Activated effector memory CD4-positive, alpha-beta T cell treated with anti-CD3 and anti-CD28 coated beads, Interleukin-2, amount 50 U/mL, for 16 hours (primary cell): ENCODE data around the gene GREB1L.

Source experiments
- DNase-seq: peaks from one replicate; pipeline ENCODE4 v3.0.0-alpha.2; 2020

Gene GREB1L

DNA sequence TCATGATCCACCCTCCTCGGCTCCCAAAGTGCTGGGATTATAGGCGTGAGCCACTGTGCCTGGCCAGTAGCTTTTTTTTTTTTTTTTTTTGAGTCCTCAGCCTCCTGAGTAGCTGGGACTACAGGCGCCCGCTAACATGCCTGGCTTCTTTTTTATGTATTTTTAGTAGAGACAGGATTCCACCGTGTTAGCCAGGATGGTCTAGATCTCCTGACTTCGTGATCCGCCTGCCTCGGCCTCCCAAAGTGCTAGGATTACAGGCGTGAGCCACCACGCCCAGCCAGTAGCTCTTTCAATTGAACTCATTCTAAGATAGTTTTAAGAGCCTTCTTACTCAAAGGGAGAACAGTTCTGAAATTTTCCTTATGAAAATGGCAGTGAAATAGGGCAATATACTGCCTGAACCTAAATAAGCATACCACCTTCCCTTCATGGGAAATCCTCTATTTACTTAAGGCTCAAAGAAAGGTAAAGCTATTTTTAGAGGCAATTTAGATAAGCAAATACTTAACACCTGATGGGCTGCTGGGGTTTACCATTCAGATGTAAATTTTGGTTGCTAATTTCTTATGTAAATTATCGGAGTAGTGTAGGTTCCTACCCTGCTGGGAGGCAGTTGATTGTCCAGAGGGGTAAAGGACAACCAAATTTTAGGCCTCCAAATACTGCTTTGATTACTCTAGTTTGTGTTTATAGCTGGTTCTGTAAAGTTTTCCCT, 144.7 kb downstream of the GREB1L start:
- no peak for DNase-seq

GRCh38 chr18:21387886-21388285, 145.9 kb downstream of the GREB1L start:
- no peak for DNase-seq

DNA sequence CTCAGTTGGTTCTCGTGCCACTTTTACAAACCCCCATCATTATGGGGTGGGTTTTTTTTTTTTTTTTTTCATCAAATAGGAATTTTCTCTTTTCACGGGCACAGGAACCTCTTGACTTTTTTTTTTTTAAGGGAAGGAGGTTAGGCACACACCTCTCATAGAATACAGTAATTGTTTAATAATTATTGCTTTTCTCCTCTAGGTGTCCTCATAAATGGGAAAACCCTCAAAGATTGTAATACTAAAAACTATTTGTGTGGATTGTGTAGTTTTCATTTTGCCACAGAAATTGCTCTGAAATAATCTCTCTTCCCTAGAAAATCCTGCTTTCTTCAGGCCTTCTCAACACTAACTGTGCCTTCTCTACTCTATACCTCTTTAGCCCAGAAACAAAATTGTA, 147.3 kb downstream of the GREB1L start:
- DNase-seq, result no peak

- DNase-seq, result no peak
Measured at GRCh38 chr18:21389903-21390302, 147.9 kb downstream of the GREB1L start.

DNA sequence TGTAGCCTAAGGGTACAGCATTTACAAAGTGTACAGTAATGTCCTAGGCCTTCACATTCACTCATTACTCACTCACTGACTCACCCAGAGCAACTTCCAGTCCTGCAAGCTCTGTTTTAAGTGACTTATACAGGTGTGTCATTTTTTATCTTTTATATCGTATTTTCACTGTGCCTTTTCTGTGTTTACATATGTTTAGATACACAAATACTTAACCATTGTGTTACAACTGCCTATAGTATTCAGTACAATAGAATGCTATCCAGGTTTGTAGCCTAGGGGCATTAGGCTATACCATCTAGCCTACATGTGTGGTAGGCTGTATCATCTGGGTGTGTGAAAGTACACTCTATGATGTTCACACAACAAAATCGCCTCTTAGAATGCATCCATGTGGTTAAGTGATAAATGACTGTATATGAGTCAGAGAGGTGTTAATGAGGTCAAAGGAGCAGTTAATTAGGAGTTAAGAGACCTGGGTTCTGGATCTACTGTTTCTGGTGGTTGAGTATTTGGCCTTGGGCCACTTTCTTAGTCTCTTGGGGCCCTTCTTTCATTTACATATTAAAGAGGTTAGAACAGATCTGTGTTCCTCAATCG, 149.1 kb downstream of the GREB1L start:
- no peak for DNase-seq

DNA sequence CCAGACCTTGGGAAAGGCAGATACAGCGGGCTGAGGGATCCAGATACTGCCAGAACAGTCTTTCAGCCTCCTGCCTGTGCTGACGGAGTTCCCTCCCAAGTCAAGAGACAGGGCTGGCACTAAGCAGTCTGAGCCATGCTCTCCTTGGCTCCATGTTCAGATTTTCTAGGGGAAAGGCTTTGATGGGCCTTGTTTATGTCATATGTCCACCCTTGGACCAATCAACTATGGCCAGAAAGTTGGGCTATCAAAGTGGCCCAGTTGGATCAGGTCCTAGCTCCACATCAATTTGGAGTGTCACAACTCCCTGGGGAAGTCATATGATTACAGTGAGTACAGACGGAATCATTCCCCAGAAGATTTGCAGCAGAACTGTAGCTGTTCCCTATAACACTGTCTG, 152.0 kb downstream of the GREB1L start:
- DNase-seq, result no peak

GRCh38 chr18:21398121-21398520, 156.1 kb downstream of the GREB1L start:
- DNase-seq, result no peak

- no peak for DNase-seq
Measured at GRCh38 chr18:21402272-21402671, 160.2 kb downstream of the GREB1L start.

GRCh38 chr18:21404426-21404825, 162.4 kb downstream of the GREB1L start:
- DNase-seq, result no peak

DNA sequence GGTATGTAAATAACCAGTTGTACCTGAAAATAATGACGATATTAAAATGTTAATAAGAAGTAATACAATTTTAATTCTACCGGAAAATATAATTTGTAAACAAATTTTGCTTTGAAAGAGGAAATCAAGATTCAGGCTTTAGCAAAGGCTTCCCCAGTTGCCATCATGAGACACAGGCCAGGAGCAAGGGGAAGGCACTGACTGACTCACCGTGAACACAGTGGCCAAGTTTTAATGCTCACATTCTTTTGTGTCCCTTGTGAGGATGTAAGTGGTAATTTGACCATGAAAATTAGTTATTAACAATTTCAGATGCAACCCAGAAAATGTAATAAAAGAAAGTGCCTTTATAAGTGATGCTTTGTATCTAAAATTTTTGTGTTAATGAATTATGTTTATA, 164.1 kb downstream of the GREB1L start:
- DNase-seq, result no peak

DNA sequence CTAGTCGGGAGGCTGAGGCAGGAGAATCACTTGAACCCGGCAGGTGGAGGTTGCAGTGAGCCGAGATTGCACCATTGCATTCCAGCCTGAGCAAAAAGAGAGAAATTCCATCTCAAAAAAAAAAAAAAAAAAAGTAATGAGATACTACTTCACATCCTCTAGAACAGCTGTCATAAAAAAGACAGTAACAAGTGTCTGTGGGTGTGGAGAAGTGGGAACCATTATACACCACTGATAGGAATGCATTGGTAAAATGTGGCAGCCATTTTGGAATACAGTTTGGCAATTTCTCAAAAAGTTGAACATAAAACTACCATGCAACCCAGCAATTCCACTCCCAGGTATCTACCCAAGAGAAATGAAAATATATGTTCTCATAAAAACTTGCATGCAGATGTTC, 166.6 kb downstream of the GREB1L start:
- DNase-seq, result no peak

DNA sequence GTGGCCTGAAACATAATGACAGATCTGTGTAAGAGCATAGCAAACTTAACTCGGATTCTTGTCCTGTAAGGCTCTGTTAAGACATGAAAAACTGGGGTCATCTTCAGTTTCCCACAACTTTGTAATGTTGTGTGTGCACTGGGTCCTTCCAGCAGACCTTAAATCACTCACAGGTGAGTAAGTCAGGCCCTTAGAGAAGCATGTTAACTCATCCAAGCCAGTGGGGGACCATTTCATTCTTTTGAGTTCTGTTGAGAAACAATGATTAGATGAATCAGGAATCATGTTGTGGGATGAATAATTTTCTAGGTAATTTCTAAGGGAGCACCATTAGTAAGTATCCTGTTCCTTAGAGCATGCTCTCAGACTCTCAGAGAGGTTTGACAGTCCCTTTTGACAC, 191.4 kb downstream of the GREB1L start:
- DNase-seq, result no peak

DNA sequence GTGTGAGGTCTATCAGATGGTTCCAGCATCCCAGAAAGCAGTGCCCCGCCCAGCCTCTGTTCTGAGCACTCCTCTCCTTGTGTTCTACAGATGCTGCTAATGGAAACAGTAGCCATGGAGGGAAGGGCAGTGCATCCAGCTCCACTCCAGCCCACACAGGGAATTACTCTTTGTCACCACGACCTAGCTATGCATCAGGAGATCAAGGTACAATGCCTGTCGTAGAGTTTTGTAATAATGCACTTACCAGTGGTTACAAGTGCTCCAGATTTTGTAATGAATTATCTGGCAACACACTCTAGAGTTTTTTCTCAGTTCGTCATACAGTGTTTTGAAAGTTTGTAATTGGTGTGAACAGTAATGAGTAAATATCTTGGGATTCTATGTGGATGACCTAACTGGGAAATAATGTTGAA, 197.4 kb downstream of the GREB1L start:
- no peak for DNase-seq

- no peak for DNase-seq
Measured at GRCh38 chr18:21441670-21442069, 199.6 kb downstream of the GREB1L start.

DNA sequence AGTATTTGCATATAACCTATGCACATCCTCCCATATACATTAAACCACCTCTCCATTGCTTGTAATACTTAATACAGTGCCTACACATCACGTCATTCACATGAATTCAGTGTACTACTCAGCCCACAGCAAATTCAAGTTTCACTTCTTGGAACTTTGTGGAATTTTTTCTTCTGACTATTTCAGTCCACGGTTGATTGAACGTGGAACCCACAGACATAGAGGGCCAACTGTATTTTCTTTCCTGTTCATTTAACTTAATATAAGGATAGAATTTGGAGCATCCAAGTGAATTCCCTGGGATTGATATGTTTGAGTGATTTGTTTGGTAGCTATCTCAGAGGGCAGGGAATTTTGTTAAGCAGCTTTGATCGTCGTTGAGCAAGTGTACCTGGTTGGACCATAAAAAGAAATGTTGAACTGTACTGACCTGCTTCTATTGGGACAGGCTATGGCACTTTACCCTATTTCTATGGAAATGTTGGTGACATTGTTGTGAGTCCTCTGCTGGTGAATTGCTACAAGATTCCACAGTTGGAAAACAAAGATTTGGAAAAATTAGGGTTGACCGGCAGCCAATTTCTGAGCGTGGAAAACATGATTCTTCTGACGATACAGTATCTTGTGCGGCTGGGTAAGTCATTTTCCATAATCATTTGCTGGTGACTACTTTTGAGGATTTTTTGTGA, 201.9 kb downstream of the GREB1L start:
- DNase-seq, result no peak

DNA sequence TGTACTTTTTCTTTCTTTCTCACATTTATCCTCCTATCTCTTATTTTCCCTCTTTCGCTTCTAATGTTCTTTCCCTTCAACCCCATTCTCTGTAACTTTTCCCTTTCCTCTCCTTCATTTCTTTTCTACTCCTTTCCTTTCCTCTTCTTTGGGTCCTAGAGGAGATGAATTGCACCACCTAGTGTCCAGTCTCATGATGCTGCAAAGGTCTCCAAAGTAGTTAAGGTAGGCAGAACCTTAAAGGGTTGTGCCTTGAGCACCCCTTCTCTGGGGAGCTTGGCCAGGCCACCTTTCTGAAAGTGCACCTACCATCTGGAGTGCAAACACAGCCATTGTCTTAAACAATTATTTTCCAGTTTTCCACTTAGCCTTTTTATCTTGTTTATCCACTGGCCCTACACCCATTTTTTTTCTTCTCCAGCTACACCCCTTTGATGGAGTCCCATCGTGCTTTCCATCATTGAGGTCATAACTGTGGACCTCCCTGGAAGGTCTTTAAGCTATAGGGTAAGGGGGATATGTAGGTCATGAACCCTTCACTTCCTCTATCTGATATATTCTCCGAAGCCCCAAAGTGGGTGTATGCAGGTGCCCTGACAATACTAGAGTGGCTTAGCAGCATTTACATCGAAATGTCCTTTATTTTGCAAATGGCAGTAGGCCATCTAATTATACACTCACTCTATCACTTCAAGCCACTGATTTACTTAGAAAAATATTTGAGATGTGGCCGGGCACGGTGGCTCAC, 202.6 kb downstream of the GREB1L start:
- DNase-seq, result no peak

GRCh38 chr18:21448299-21448698, 206.3 kb downstream of the GREB1L start:
- no peak for DNase-seq

- DNase-seq, result no peak
Measured at GRCh38 chr18:21449367-21450290, 207.6 kb downstream of the GREB1L start.

DNA sequence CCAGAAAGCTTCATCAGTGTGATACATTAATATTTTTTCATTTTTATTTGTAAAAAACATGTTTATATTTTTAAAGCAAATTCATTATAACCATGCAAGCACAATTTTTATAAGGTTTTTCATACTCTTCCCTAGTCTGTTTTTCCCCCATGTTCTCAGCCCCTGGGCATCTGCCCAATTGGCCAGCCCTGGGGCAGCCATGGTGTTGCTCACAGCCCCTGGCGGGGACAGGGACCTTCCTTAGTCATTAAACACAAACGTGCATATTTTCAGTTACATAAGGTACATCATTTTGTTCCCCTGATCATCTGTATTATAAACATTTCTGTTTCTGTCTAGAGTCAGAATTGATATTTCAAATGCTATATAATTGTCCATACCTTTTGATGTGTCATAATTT, 208.5 kb downstream of the GREB1L start:
- no peak for DNase-seq

DNA sequence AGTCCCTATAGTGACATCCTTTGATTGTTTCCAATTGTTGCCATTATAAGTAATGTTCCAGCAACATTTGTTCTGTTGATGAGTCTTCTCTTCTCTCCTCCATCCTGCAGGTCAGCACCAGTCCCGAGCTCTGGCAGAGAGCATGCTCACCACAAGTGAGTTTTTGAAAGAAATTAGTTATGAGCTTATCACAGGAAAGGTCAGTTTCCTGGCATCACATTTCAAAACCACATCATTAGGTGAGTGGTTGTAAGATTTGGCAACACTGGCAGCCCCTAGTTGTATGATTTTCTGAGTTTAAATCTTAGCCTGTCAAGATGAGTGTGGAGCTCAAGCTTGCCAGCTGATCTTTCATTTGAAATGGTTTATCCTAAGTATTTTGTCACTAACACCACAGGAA, 208.9 kb downstream of the GREB1L start:
- DNase-seq, result no peak

- no peak for DNase-seq
Measured at GRCh38 chr18:21451851-21452250, 209.8 kb downstream of the GREB1L start.

- DNase-seq, result no peak
Measured at GRCh38 chr18:21452276-21452780, 210.3 kb downstream of the GREB1L start.
